ENCODE results near the gene MMEL1. TPM values are rescaled to one million over a fixed set of nuclear protein-coding genes. Genes with fewer than 3 reads are reported as not detected.

MMEL1 gene
- total RNA-seq, 1 experiment from 2014 or later, result not detected

GRCh38 chr1:2644591-2645101 is 11.8 kb upstream of the MMEL1 start (continued):
- TF ChIP-seq STAT6 (CRISPR knock-in tag; conservative IDR thresholded peaks at IDR 0.05; ENCODE audit: low read depth), result no peak
- no peak for TF ChIP-seq ZNF425 (CRISPR knock-in tag; conservative IDR thresholded peaks at IDR 0.05)
- TF ChIP-seq NR2C2 (CRISPR knock-in tag; IDR thresholded peaks at IDR 0.05), result no peak
- TF ChIP-seq HMGXB4 (CRISPR knock-in tag; IDR thresholded peaks at IDR 0.05), result no peak
- TF ChIP-seq CBFB (CRISPR knock-in tag; IDR thresholded peaks at IDR 0.05; ENCODE audit: low read depth), result no peak
- no peak for TF ChIP-seq FOXP4 (CRISPR knock-in tag; IDR thresholded peaks at IDR 0.05)
- no peak for TF ChIP-seq E2F4 (CRISPR knock-in tag; IDR thresholded peaks at IDR 0.05; ENCODE audit: borderline replicate concordance, low read depth)

GRCh38 chr1:2644171-2644570 is 11.4 kb upstream of the MMEL1 start:
- H3K27ac Mint-ChIP-seq, result no peak overlapping the region
- H3K36me3 Mint-ChIP-seq, result peaks cover 11% of the 10 kb centered on the region
- POLR2A ChIA-PET, result no interaction called here
- H3K9me3 Mint-ChIP-seq, result peaks cover 35% of the 10 kb centered on the region
- H3K27me3 Mint-ChIP-seq (ENCODE audit: low read depth), result peaks cover 8% of the 10 kb centered on the region
- no peak for DNase-seq (ENCODE audit: low spot score)
- H3K4me3 Mint-ChIP-seq, result no peak overlapping the region
- CTCF ChIA-PET, result interaction anchor here (0.8 to 1.1 kb wide), 2 partner anchors 115 to 445 kb away, joined by 3 to 4 read pairs; no protein-coding TSS in a partner anchor
- ATAC-seq, result no peak
- no peaks in the 10 kb centered on the region; the same call in 1 of the 2 replicates for H3K4me1 Mint-ChIP-seq
- no peak for TF ChIP-seq PREB (CRISPR knock-in tag; IDR thresholded peaks at IDR 0.05; ENCODE audit: borderline replicate concordance)
- no peak for TF ChIP-seq ZBTB43 (CRISPR knock-in tag; IDR thresholded peaks at IDR 0.05)
- no peak for TF ChIP-seq ZMAT4 (CRISPR knock-in tag; IDR thresholded peaks at IDR 0.05)
- no peak for TF ChIP-seq EMX1 (CRISPR knock-in tag; IDR thresholded peaks at IDR 0.05)
- no peak for TF ChIP-seq NFATC4 (CRISPR knock-in tag; IDR thresholded peaks at IDR 0.05)
- TF ChIP-seq TP53 (CRISPR knock-in tag; IDR thresholded peaks at IDR 0.05), result no peak
- TF ChIP-seq ZNF425 (CRISPR knock-in tag; conservative IDR thresholded peaks at IDR 0.05), result no peak
- TF ChIP-seq TCF7 (CRISPR knock-in tag; IDR thresholded peaks at IDR 0.05; ENCODE audit: low read depth), result no peak
- no peak for TF ChIP-seq ATF2 (CRISPR knock-in tag; IDR thresholded peaks at IDR 0.05; ENCODE audit: borderline replicate concordance, low read depth)
- no peak for TF ChIP-seq CREM (CRISPR knock-in tag; IDR thresholded peaks at IDR 0.05)
